Activated CD8-positive, alpha-beta T cell treated with anti-CD3 and anti-CD28 coated beads, Interleukin-2, amount 10 ng/mL, durations not matched to agents 7 days and 5 days (primary cell): ENCODE results near the gene SSTR5. TPM values are rescaled to one million over a fixed set of nuclear protein-coding genes. Genes with fewer than 3 reads are reported as not detected.

Experiments used
- ATAC-seq: fragments of 150-1000 bp; cut with Tn5 transposase; one replicate; pipeline ENCODE4 v1.10.0; 2021; ENCODE audit warnings: moderate library complexity
- CTCF ChIA-PET: fragments of 350-600 bp; sonication (Branson Sonifier 250); formaldehyde crosslinking; loops from one replicate; lab custom pipeline; 2021; ENCODE audit warnings: antibody characterized with exemption; lab: Charles Lee
- POLR2A ChIA-PET: fragments of 350-600 bp; sonication (Branson Sonifier 250); formaldehyde crosslinking; loops from one replicate; lab custom pipeline; 2021; ENCODE audit warnings: antibody characterized with exemption; lab: Charles Lee
- DNase-seq: peaks from one replicate; pipeline ENCODE4 v3.0.0-alpha.2; 2020
- H3K27ac Mint-ChIP-seq: one replicate; pipeline ENCODE4 v1.8.0; 2021; ENCODE audit warnings: mild to moderate bottlenecking, mixed read lengths
- H3K27me3 Mint-ChIP-seq: one replicate; pipeline ENCODE4 v1.8.0; 2021; ENCODE audit warnings: low read depth, mixed read lengths
- H3K36me3 Mint-ChIP-seq: one replicate; pipeline ENCODE4 v1.8.0; 2021; ENCODE audit warnings: low read depth, mixed read lengths
- H3K4me1 Mint-ChIP-seq: one replicate; pipeline ENCODE4 v1.8.0; 2021; ENCODE audit warnings: low read depth, mixed read lengths
- H3K4me3 Mint-ChIP-seq: one replicate; pipeline ENCODE4 v1.8.0; 2021; ENCODE audit warnings: mild to moderate bottlenecking, mixed read lengths
- H3K9me3 Mint-ChIP-seq: one replicate; pipeline ENCODE4 v1.8.0; 2022; ENCODE audit warnings: mixed read lengths; ENCODE audit not compliant: insufficient read depth
- total RNA-seq, 2 experiments: library from RNA; stranded (reverse); gene quantifications; one replicate each; pipeline ENCODE4 v1.2.3, GENCODE V29; 2021

SSTR5 gene
- total RNA-seq, 2 experiments from 2014 or later, result not detected

DNA sequence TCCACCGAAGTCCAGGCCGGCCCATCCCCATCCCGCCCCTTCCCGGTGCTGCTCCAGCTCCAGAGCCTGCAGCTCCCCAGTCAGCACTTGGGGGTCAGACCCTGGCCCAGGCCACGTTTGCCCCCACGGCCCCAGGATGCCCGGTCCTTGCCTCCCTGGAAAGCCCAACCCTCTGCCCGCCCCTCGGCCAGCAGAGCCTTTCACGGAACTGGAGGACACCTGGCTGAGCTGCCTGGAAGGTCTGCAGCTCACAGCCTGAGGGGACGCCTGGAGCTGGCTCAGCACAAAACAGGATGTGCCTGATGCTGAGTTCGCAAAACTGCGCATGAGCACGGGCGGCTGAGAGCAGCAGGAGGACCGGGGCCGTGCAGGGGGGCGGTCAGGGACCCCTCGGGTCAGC is 29.7 kb upstream of the SSTR5 start:
- ChIA-PET POLR2A (no interaction called here), CTCF (no interaction called here)
- no peak overlapping the region for H3K4me3 Mint-ChIP-seq
- H3K27me3 Mint-ChIP-seq, result no peaks in the 10 kb centered on the region
- no peaks in the 10 kb centered on the region for H3K36me3 Mint-ChIP-seq
- no peaks in the 10 kb centered on the region for H3K9me3 Mint-ChIP-seq
- no peak overlapping the region for H3K27ac Mint-ChIP-seq
- no peak for ATAC-seq
- DNase-seq, result no peak
- no peaks in the 10 kb centered on the region for H3K4me1 Mint-ChIP-seq

DNA sequence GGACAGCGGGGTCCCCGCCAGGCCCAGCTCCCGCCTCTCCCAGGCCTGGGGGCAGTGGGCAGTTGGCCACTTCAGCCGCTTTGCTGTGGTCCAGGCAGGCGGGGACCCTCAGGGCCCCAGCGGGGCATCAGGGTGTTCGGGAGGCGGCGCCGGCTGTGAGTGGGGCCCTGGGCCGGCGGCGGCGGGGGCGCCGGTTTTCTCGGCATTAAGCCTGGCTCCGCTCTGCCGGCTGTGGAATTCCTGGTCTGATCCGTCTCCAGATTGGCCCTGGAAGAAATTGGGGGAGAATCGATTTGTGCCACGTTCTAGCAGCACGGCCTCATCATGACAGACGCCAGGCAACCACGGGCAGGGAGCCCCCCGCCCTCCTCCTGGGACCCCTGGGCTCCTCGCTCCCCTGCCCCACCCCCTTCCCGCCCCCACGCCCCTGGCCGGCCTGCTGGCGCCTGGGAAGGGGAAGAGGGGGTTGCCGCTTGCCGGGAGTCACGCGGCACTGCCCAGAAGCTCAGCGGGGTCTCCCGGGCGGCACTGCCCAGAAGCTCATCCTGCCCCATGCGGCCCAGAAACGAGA is 28.6 kb upstream of the SSTR5 start:
- Mint-ChIP-seq H3K36me3 (no peaks in the 10 kb centered on the region), H3K9me3 (no peaks in the 10 kb centered on the region), H3K4me3 (no peak overlapping the region)

GRCh38 chr16:1044460-1045309 is 27.9 kb upstream of the SSTR5 start:
- no peaks in the 10 kb centered on the region for H3K9me3 Mint-ChIP-seq
- no peak overlapping the region for H3K27ac Mint-ChIP-seq
- POLR2A ChIA-PET, result no interaction called here
- H3K4me1 Mint-ChIP-seq, result no peaks in the 10 kb centered on the region
- CTCF ChIA-PET, result no interaction called here
- no peak overlapping the region for H3K4me3 Mint-ChIP-seq
- no peaks in the 10 kb centered on the region for H3K36me3 Mint-ChIP-seq
- H3K27me3 Mint-ChIP-seq, result no peaks in the 10 kb centered on the region
- no peak for DNase-seq
- no peak for ATAC-seq

More for the DNA sequence above, 28.6 kb upstream of the SSTR5 start:
- no peaks in the 10 kb centered on the region for H3K27me3 Mint-ChIP-seq
- H3K4me1 Mint-ChIP-seq, result no peaks in the 10 kb centered on the region
- POLR2A ChIA-PET, result no interaction called here
- DNase-seq (no peak), ATAC-seq (no peak)
- CTCF ChIA-PET, result no interaction called here
- H3K27ac Mint-ChIP-seq, result no peak overlapping the region

DNA sequence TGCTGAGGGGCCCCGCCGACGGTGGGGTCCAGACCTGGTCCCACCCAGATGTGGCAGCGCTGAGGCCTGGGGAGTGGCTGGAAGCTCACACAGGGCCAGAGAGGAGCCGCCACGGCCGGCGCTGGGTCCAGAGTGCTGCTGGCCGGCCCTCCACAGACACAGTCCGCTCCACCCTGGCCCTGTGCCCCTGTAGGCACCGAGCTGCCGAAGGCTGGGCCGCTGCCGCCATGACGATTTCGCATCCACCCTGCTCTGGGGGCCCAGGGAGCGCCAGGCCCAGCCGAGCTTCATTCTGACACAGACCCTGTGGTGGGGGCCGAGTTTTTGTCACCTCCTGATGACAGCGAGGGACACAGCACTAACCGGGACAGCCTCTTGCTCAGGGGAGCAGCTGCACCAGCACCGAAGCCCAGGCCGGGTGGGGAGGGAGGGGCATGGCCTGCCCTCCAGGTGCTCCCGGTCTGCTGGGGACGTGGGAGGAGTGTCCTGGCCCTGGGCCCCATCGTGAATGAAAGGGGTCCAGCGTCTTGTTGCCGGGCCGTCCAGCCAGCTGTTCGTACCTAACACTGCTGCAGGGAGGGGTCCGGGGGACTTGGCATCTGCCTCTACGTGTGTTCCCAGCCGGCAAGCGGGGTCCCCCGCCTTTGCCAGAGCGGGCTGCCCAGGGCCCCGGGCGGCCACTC is 27.1 kb upstream of the SSTR5 start:
- no peaks in the 10 kb centered on the region for H3K27me3 Mint-ChIP-seq
- no peaks in the 10 kb centered on the region for H3K9me3 Mint-ChIP-seq

DNA sequence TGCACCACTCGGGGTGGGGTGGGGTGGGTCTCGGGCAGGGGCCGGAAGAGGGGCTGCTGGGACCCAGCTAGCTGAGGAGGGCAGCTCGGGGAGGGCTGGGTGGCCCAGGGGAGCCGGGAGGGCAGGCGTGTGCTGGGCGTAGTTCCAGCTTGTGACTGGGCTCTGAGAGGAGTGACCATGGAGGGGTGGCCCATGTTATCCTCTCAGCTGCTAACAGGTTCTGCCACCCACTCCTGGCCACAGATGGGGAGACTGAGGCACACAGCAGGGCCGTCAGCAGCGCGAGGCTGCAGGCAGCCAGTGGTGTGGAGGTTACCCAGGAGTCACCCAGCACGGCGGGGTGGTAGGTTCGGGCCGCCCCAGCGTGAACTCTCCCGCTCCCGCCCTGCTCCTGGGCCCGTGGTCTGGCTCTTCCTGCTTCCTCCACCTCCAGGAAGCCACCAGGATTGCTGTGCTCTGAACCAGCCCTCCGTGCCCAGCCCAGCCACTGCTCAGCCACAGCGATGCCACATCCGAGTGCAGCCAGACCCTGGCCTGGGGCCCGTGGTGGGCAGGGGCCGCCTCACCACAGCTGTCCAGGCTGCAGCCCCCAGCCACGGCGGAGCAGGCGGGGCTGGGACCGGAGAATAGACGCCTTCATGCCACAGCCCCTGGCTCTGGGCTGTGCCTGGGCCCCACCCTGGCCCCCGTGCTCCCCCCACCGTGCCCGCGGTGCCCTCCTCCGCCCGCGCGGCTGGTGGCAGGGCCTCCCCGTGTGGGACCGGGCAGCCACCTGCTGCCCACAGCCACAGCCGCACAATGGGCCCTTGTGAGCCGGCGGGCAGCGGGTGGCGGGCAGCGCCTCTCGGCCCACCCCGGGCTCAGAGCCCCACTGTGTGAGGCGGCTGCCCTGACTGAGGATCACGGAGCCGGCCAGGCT is 26.3 kb upstream of the SSTR5 start:
- Mint-ChIP-seq H3K27ac (no peak overlapping the region), H3K4me3 (no peak overlapping the region), H3K27me3 (no peaks in the 10 kb centered on the region), H3K9me3 (no peaks in the 10 kb centered on the region), H3K36me3 (no peaks in the 10 kb centered on the region), H3K4me1 (no peaks in the 10 kb centered on the region)
- POLR2A ChIA-PET, result no interaction called here
- no peak for ATAC-seq
- CTCF ChIA-PET, result no interaction called here
- no peak for DNase-seq

More for the DNA sequence above, 27.1 kb upstream of the SSTR5 start:
- CTCF ChIA-PET, result no interaction called here
- POLR2A ChIA-PET, result no interaction called here
- no peak for DNase-seq
- Mint-ChIP-seq H3K36me3 (no peaks in the 10 kb centered on the region), H3K4me1 (no peaks in the 10 kb centered on the region), H3K27ac (no peak overlapping the region), H3K4me3 (no peak overlapping the region)
- ATAC-seq, result no peak

GRCh38 chr16:1047123-1047522 is 25.4 kb upstream of the SSTR5 start:
- Mint-ChIP-seq H3K9me3 (no peaks in the 10 kb centered on the region), H3K4me1 (no peaks in the 10 kb centered on the region), H3K27me3 (no peaks in the 10 kb centered on the region), H3K4me3 (no peak overlapping the region), H3K27ac (no peak overlapping the region), H3K36me3 (no peaks in the 10 kb centered on the region)
- ChIA-PET CTCF (no interaction called here), POLR2A (no interaction called here)
- ATAC-seq (no peak), DNase-seq (no peak)

- DNase-seq, result no peak
- Mint-ChIP-seq H3K36me3 (no peaks in the 10 kb centered on the region), H3K27me3 (no peaks in the 10 kb centered on the region), H3K4me1 (no peaks in the 10 kb centered on the region), H3K27ac (no peak overlapping the region), H3K4me3 (no peak overlapping the region), H3K9me3 (no peaks in the 10 kb centered on the region)
- CTCF ChIA-PET, result no interaction called here
- no peak for ATAC-seq
- POLR2A ChIA-PET, result no interaction called here
These were observed 24.7 kb upstream of the SSTR5 start for GRCh38 chr16:1047801-1048200.

DNA sequence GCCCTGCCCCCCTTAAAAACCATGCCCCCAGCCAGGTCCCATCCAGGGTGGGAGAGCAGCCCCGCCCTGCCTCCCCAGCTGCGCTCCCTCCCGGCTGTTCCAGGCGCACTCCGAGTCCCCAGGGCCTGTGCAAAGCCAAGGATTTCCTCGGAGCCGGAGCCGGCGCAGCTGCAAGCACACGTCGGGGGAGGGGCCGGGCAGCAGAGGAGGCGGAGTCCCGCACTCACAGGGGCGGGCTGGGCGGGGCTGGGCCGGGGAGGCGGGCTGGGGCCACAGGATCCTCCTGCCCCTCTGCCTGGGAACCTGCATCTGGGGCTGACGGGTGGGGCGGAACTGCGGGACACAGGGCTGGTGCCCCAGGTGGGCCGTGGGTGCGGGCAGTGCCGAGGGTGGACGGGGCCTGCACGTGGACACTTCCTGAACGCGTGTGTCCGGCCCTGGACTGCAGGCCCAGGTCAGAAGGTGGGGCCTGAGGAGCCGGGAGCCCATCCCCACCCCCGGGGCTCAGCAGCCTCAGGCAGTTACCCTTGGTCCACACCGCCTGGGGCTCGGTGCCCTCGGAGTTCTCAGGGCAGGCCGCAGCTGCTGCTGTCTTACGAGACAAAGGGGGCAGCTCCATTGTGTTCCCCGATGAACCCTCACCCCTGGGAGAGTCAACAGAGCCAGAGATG is 24.0 kb upstream of the SSTR5 start:
- Mint-ChIP-seq H3K27me3 (no peaks in the 10 kb centered on the region), H3K4me3 (no peak overlapping the region), H3K9me3 (no peaks in the 10 kb centered on the region), H3K27ac (no peak overlapping the region), H3K36me3 (no peaks in the 10 kb centered on the region), H3K4me1 (no peaks in the 10 kb centered on the region)
- POLR2A ChIA-PET, result no interaction called here
- CTCF ChIA-PET, result no interaction called here
- ATAC-seq (peak; percentile 42), DNase-seq (peak; percentile 24)

DNA sequence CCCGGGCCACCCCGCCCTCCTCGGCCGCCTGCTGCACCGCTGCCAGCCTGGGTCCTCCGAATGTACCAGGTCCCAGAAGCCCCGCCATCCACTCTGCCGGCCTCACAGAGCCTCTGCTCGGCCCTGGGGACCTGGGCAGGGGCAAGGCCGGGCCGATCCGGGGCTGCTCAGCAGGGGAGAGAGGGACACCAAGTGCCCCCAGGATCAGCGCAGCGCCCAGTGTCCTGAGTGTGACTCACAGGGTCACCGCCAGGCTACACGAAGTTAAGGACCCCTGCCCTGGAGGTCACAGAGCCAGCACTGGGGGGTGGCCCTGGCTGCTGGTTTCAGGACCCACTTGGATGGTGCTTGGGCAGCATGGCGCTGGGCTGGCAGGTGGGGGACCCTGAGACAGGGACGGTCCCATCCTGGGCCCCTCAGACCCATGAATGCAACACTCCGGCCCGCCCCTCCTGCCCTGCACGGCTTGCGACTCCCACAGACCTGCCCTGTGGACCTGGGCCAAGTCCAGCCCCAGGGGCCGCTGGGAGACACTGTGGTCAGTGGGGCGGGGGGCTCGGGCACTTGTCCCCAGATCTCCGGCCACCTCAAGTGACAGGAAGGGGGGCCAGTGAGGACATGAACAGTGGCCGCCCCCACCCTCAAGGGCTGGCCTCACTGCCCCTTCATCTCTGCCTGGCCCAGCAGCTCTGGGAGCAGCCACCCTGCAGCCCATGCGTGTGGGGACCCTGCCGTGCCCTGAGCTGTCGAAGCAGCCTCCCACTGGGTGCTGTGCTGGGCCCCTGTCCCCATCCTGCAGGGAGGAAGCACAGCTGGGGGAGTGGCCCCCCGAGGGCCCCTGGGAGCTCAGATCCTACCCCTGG is 23.2 kb upstream of the SSTR5 start:
- Mint-ChIP-seq H3K27me3 (no peaks in the 10 kb centered on the region), H3K9me3 (no peaks in the 10 kb centered on the region), H3K4me1 (no peaks in the 10 kb centered on the region), H3K36me3 (no peaks in the 10 kb centered on the region), H3K27ac (no peak overlapping the region), H3K4me3 (no peak overlapping the region)
- POLR2A ChIA-PET, result no interaction called here
- ATAC-seq (no peak), DNase-seq (no peak)
- CTCF ChIA-PET, result no interaction called here

DNA sequence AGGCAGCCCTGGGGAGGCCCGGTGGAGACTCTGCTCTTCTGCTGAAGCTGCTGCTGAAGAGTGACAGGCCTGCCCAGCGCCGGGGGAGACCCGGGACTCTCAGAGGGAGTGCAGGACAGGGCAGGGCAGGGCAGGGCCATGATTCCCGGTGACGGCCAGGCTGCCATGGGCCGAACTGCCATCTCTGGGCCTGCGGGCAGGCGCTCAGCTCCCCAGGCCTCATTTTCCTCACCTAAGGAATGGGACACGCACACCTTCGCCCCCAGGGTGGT is 22.6 kb upstream of the SSTR5 start:
- Mint-ChIP-seq H3K4me3 (no peak overlapping the region), H3K9me3 (no peaks in the 10 kb centered on the region), H3K4me1 (no peaks in the 10 kb centered on the region), H3K27ac (no peak overlapping the region), H3K36me3 (no peaks in the 10 kb centered on the region), H3K27me3 (no peaks in the 10 kb centered on the region)
- ChIA-PET CTCF (no interaction called here), POLR2A (no interaction called here)
- ATAC-seq (no peak), DNase-seq (no peak)

DNA sequence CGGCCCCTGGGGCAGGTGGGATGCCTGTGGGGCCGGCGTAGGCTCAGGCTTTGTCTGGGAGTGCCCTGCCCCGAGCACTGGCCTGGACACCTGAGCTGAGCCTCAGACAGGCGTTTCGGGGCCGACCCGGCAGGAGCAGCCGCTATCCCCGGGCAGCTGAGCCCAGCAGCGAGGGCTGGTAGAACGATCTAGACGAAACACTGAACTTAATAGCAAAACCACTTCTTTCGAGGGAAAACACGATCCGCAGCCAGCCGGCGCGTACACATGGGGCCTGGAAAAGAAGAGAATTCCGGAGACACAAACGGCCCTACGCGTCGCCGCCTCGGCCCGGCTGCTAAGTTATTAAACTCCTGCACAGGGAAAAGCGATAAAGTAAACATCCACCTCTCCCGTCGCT is 22.0 kb upstream of the SSTR5 start:
- Mint-ChIP-seq H3K4me3 (no peak overlapping the region), H3K27me3 (no peaks in the 10 kb centered on the region), H3K27ac (no peak overlapping the region), H3K4me1 (no peaks in the 10 kb centered on the region), H3K36me3 (no peaks in the 10 kb centered on the region), H3K9me3 (no peaks in the 10 kb centered on the region)
- no peak for DNase-seq
- ChIA-PET POLR2A (no interaction called here), CTCF (no interaction called here)
- no peak for ATAC-seq
